Suprapubic skin (tissue), 3 donors: ENCODE measurements around the gene RRAD.

Experiments used
- EP300 ChIP-seq: sonication (generic); formaldehyde crosslinking; IDR thresholded peaks from one replicate; pipeline ENCODE4 v1.6.1; 2017; ENCODE audit warnings: antibody characterized with exemption
- TF ChIP-seq, protein P1 (sequence below), 2 donors: fragments of 200-600 bp in 1 of 2; fragments of 450-650 bp in 1 of 2; sonication (generic) in 1 of 2; IDR thresholded peaks; one replicate each; pipeline ENCODE4 v1.5.1; 2016 to 2019; ENCODE audit warnings: antibody characterized with exemption in 2 of 2, mild to moderate bottlenecking in 1 of 2, moderate library complexity in 1 of 2

DNA sequence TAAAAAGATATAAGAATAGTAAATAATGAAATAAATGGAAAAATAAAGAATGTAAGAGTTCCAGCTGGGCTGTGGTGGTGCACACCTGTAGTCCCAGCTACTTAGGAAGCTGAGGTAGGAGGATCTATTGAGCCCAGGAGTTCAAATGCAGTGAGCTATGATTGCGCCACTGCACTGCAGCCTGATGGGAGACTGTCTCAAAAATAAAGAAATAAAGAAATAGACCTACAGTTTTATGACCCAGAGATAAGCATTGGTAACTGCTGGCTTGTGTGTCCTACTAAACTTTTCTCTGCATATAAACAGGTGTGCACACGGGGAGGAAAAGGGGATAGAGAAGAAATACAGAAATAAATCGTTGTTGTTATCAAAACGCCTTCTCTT lies 52.8 kb downstream of the RRAD start:
- TF ChIP-seq, protein P1, sequence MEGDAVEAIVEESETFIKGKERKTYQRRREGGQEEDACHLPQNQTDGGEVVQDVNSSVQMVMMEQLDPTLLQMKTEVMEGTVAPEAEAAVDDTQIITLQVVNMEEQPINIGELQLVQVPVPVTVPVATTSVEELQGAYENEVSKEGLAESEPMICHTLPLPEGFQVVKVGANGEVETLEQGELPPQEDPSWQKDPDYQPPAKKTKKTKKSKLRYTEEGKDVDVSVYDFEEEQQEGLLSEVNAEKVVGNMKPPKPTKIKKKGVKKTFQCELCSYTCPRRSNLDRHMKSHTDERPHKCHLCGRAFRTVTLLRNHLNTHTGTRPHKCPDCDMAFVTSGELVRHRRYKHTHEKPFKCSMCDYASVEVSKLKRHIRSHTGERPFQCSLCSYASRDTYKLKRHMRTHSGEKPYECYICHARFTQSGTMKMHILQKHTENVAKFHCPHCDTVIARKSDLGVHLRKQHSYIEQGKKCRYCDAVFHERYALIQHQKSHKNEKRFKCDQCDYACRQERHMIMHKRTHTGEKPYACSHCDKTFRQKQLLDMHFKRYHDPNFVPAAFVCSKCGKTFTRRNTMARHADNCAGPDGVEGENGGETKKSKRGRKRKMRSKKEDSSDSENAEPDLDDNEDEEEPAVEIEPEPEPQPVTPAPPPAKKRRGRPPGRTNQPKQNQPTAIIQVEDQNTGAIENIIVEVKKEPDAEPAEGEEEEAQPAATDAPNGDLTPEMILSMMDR (IDR thresholded peaks at IDR 0.05) = no peak
- no peak for TF ChIP-seq EP300
